Activated CD4-positive, alpha-beta T cell treated with anti-CD3 and anti-CD28 coated beads, Interleukin-10, Interleukin-2, amounts not matched to agents 100 ng/mL and 50 ng/mL, durations not matched to agents 16 hours and 8 hours (primary cell): ENCODE results near the gene ZNF575.
"Not testable (repeated sequence)": the region's sequence is repeated elsewhere in the genome, so short reads cannot be mapped to it uniquely, and the experiment has no call there.

Source experiments
- DNase-seq: peaks from one replicate; pipeline ENCODE4 v3.0.0-alpha.2; 2020

ZNF575 gene

GRCh38 chr19:43511324-43511723, 21.7 kb upstream of the ZNF575 start:
- DNase-seq, result no peak

GRCh38 chr19:43512399-43512798, 20.6 kb upstream of the ZNF575 start:
- DNase-seq, result not testable (repeated sequence)

- DNase-seq, result no peak
Observed at GRCh38 chr19:43518051-43518450, 14.9 kb upstream of the ZNF575 start.

DNA sequence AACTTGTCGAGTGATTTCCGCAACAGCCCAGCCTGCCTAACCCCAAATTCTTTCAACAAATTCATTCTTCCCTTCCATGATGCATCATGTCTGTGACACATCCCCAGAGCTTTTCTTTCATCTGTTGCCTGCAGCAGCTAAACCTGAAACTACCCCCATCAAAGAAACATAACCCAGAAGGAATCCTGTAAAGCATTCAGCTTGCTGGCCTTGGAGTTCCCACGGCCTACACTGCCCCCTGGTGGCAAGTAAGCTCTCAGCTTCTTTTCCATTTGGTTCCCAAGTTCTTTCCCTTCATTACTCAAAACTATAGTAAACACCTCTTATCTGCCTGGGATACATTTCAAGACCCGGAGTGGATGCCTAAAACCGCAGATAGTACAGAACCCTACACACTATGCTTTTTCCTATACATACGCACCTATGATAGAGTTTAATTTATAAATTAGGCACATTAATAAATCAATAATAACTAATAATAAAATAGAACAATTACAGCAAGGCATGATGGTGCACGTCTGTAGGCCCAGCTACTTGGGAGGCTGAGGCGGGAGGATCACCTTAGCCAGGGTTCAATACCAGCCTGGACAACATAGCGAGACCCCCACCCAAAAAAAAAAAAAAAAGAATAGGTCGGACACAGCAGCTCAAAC, 13.4 kb upstream of the ZNF575 start:
- DNase-seq, result peak; percentile 84

DNA sequence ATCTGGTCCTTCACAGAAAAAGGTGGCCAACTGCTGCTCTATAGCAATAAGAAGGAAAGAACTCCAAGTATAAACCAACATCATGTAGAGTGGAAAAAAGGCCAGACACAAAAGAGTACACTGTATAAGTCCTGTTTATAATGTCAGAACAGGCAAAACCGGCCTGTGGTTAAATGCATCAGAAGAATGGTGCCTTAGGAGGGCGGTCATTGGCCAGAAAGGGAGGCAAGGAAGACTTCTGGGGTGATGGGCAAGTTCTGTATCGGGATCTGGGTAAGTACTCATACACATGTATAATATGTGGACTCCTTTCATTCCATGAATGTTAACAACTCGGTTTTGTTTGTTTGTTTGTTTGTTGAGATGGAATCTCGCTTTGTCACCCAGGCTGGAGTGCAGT, 10.1 kb upstream of the ZNF575 start:
- DNase-seq, result no peak

DNA sequence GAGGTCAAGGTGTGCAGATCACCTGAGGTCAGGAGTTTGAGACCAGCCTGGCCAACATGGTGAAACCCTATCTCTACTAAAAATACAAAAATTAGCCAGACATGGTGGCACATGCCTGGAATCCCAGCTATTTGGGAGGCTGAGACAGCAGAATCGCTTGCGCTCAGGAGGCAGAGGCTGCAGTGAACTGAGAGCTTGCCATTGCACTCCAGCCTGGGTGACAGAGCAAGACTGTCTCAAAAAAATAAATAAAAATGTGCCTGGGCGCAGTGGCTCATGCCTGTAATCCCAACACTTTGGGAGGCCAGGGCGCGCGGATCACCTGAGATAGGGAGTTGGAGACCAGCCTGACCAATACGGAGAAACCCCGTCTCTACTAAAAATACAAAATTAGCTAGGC, 9.3 kb upstream of the ZNF575 start:
- DNase-seq, result not testable (repeated sequence)

DNA sequence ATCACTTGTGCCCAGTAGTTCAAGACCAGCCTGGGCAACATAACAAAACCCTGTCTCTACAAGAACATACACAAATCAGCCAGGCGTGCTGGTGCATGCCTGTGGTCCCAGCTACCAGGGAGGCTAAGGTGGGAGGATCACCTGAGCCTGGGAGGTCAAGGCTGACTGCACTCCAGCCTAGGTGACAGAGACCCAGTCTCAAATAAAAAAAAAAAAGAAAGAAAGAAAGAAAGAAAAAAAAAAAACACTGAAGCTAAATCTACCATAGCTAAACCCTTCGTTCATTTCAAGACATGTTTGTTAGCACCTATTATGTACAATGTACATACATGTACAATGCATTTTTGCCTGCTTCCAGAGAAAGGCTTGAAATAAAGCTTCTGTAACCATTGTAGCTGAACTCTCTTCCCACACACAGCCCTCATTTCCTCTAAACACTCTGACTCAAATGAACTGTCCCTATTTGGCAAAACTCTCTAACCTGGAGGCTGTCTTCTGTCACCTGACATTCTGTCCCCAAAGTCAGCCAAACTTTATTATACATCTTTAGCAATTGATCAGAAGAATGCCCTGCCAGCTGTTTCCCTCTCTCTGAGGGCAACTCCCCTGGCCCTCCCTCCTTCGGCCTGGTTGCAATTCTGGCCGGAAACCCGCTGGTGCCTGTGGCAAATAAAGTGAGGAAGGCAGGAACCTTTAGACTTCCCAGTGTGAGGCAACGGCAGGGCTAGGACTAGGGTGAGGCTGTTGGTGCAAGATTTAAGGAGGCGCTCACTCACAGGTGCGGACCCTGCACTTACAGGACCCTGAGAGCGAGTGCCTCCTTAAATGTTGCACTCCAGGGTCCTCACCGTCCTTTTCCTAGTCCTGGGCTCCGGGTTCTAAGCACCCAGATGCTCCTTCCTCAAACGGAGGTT, 7.8 kb upstream of the ZNF575 start:
- DNase-seq, result peak; percentile 57

- peak; percentile 40 for DNase-seq
Observed at GRCh38 chr19:43525836-43526771, 6.9 kb upstream of the ZNF575 start.

DNA sequence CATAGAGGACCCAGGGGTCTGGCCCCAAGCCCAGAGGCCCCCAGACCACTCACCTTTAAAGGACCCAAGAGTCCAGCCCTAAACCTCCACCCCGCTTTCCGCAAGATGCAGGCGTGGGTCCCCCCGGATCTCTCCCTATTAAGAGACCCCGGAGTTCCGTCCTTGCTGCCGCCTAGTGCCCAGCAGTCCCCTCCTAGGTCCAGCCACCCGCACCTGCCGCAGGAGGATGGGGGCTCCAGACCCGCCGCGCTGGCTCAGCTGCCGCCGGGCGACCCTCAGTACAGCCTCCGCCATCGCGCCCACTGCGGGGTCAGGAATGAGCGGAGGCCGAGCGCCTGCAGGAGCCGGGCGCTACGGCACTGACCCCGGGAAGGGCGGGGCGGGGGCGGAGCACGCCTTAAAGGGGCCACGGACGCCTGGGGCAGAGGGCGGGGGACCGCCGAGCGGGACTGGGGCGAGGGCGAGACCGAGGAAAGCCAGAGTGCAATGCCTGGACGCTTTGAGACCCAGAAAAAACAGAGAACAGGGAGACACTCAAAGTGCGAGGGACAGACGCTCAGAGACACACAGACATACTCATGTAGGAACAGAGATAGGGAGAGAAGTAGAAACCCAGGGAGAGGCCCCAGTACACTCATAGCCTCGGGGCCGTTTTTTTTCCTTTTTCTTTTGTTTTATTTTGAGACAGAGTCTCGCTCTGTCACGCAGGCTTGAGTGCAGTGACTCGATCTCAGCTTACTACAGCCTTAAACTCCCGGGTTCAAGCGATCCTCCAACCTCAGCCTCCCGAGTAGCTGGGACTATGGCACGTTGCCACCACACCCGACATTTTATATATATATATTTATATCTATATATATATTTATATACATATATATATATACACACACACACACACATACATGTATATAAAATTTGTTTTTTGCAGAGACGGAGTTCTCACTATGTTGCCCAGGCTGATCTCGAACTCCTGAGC, 5.8 kb upstream of the ZNF575 start, which contains the start of gene ETHE1:
Gene ETHE1 (minus strand): TSS at position 318 of the 976 bp plus-strand sequence. CDS start 24 bp downstream, at position 294.
- DNase-seq, result peak; percentile 87

GRCh38 chr19:43527860-43528622, 4.9 kb upstream of the ZNF575 start:
- peak; percentile 25 for DNase-seq

DNA sequence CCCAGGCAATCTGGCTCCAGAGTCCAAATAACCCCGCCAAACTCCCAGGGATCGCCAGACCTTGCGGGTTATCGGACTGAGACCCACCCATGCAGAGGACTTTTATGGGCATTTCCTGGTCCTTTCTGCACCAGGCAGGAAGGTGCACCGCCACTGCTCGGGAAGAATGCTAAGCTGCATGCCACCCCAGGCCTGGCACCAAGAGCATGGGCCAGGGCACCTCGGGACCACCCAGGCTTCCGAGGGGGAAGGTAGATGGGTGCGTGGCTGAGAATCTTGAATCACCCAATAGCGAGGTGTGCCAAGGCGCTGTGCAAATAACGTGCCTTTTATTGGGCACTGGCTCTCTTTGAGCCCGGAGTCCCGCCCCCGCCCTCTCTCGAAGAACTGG, 422 bp upstream of the ZNF575 start:
- DNase-seq, result peak; percentile 71

GRCh38 chr19:43533546-43534304, 737 bp downstream of the ZNF575 start:
- DNase-seq, result peak; percentile 99

- DNase-seq, result no peak
Observed at GRCh38 chr19:43534305-43534815, 1.4 kb downstream of the ZNF575 start.

GRCh38 chr19:43534816-43535761, 2.1 kb downstream of the ZNF575 start:
- peak; percentile 34 for DNase-seq

DNA sequence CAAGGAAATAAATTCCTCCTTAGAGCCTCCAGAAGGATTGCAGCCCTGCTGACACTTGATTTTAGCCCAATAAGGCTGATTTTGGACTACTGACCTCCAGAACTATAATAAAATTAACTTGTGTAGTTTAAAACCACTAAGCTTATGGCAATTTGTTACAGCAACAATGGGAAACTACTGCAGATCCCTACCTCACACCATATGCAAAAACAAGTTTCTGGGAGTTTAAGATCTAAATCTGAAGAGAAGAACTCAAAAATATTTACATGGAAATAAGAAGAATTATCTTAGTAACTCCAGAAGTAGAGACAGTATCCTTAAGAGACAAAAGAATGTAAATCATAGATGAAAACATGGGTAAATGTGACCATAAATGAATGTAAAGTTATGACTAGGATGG, 5.9 kb downstream of the ZNF575 start:
- no peak for DNase-seq

GRCh38 chr19:43540381-43540780, 7.4 kb downstream of the ZNF575 start:
- DNase-seq, result no peak

- no peak for DNase-seq
Observed at GRCh38 chr19:43541920-43542650, 9.1 kb downstream of the ZNF575 start.

DNA sequence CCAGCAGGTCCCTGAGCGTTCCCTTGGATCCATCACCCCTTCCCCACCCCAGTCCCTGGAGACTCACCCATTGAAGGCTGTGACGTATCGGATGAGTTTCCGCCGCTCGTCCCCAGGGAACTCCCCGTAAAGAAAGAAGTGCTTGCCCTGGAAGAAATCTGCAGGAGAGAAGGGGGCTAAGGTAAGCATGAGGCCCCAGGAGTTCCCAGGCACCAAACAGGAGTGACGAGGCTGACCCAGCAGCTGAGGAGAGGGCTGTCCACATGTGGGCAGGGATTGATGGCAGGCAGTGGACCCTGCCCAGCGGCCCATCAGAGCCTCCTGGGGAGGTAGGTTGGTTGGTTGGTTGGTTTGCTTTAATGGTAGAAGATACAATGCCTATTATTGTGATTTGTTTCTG, 11.1 kb downstream of the ZNF575 start:
- DNase-seq, result no peak
